22Rv1 (cell line): ENCODE results near the gene ATL1.

Experiments
- CTCF ChIP-seq: fragments of 450-650 bp; IDR thresholded peaks from 2 replicates; pipeline ENCODE4 v1.5.1; 2017; ENCODE audit warnings: mild to moderate bottlenecking
- ZFX ChIP-seq: fragments of 450-650 bp; IDR thresholded peaks from 2 replicates; pipeline ENCODE4 v1.6.1; 2017; ENCODE audit warnings: antibody characterized with exemption, borderline replicate concordance

- no peak for TF ChIP-seq CTCF
- no peak for TF ChIP-seq ZFX
These were observed 117.7 kb downstream of the ATL1 start for GRCh38 chr14:50677527-50678063.
